ENCODE data around the gene FGF14. TPM values are rescaled to one million over a fixed set of nuclear protein-coding genes. Genes with fewer than 3 reads are reported as not detected.

Gene FGF14
- total RNA-seq, 2 donors from 2014 or later, result not detected

DNA sequence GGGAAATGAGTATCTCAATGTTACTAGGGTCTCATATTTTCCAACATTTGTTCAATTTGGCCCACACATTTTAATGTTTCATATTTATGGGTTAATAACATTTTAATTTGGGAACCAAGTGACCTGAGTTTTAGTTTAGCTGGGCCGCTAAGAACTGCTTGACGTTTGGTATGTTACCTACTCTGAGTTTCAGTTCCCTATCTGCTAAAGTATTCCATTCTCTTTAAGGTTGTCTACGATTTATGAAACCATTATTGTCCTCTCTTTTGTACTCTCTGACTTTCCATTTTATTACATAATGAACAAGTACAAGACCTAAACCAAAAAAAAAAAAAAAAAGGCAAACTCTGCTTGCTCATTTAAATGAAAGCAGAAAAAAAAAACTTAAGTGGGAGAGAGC, 89.9 kb downstream of the FGF14 start:
- H3K4me3 Mint-ChIP-seq, result no peak overlapping the region
- H3K36me3 Mint-ChIP-seq, result no peaks in the 10 kb centered on the region
- ATAC-seq (no peak), DNase-seq (ENCODE audit: low spot score) (no peak)
- H3K9me3 Mint-ChIP-seq, result no peaks in the 10 kb centered on the region
- H3K27ac Mint-ChIP-seq, result no peak overlapping the region
- peaks cover 0 to 5% of the 10 kb centered on the region in 2 donors for H3K27me3 Mint-ChIP-seq
- no peaks in the 10 kb centered on the region for H3K4me1 Mint-ChIP-seq (ENCODE audit: low read depth in 2 of 2)

DNA sequence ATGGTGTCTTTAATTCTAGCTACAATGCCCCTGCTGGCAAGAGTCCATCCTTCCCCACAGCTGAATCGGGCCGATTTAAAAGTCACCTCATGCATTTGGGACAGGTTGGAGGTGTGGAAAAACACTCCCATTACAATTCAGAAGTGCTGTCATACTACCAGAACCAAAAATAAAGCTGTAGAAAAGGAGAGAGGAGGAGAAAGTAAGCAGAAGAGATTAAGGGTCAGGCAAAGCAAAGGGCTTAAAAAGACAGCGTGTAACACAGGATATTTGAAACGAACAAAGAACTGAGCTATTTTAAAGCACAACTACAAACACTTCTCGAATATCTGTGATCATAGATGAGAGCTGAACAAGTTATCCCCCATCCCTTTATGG, 90.4 kb downstream of the FGF14 start:
- Mint-ChIP-seq H3K36me3 (no peaks in the 10 kb centered on the region), H3K9me3 (no peaks in the 10 kb centered on the region), H3K27me3 (peaks cover 0 to 5% of the 10 kb centered on the region in 2 donors), H3K4me3 (no peak overlapping the region), H3K4me1 (ENCODE audit: low read depth in 2 of 2) (no peaks in the 10 kb centered on the region), H3K27ac (no peak overlapping the region)
- ATAC-seq, result no peak
- no peak for DNase-seq (ENCODE audit: low spot score)

DNA sequence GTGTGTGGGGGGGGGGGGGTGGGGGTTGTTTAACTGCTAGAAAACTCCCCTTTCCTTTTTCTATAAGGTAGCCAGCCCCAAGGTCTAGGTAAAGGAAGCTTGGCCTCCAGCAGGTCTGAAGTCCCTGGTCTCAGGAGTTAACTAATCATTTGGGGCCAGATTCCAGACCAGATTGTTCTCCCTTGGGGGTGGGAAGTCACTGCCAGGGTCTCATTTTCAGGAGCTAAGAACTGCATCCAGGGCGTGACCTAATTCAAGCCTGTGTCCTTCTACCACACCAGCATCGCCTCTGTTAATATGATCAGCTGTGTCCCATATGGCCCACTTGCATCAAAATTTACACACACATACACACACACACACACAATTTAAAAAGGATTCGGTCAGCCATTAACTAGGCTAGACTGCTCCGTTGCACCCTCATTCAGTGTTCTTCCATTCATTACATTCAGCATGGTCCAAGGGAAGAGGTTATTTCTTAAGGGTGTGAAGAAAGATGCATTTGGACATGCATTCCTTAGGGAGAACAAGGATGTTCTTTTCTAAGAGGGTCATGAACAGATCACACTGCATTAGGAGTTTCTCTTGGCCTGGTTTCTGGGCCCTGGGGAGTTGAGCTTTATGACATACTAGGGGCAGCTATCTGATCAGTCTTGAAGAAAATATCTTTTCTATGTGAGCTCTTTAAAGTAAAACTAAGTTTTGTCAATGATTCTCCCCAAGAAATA, 91.0 kb downstream of the FGF14 start:
- H3K9me3 Mint-ChIP-seq, result no peaks in the 10 kb centered on the region
- no peak overlapping the region for H3K4me3 Mint-ChIP-seq
- H3K27ac Mint-ChIP-seq, result no peak overlapping the region
- DNase-seq (ENCODE audit: low spot score), result no peak
- H3K36me3 Mint-ChIP-seq, result no peaks in the 10 kb centered on the region
- peaks cover 0 to 10% of the 10 kb centered on the region in 2 donors for H3K27me3 Mint-ChIP-seq
- ATAC-seq, result no peak
- H3K4me1 Mint-ChIP-seq (ENCODE audit: low read depth in 2 of 2), result no peaks in the 10 kb centered on the region

DNA sequence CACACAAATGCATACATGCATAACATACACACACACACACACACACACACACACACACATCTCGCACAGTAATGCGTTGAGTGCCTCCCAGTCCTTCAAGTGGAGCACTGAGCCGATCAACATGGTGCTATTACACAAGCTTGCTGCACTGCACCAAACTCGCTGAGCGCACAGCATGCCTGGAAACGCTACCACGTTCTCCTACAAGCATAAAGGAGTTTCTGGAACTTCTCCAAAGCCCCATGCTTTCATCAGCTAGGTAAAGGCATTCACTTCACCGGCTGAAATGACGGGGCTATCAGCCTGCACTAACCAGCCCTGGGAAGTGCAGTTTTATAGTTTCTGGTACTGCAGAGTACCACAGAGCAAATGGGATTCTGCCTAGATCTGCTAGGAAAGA, 92.7 kb downstream of the FGF14 start:
- Mint-ChIP-seq H3K9me3 (no peaks in the 10 kb centered on the region), H3K36me3 (no peaks in the 10 kb centered on the region), H3K4me1 (ENCODE audit: low read depth in 2 of 2) (no peaks in the 10 kb centered on the region), H3K27me3 (peaks cover 0 to 11% of the 10 kb centered on the region in 2 donors), H3K27ac (no peak overlapping the region), H3K4me3 (no peak overlapping the region)
- no peak for ATAC-seq
- no peak for DNase-seq (ENCODE audit: low spot score)

DNA sequence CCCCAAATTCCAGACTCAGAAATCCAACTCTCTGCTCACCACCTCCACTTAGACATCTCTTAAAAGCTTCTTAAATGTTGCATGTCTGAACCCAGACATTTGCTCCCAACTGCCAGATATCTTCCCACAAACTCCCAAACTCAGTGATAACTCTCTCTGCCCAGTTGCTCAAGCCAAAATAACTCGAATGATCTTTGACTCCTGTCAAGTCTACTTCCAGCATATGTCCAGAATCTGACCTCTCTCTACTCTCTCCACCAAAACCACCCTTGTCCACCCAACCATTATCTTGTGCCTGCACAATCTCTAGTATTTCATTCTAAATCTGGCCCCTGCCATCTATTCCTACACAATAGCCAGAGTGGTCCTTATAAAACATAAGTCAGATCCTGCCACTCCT, 99.3 kb downstream of the FGF14 start:
- H3K27ac Mint-ChIP-seq, result no peak overlapping the region

DNA sequence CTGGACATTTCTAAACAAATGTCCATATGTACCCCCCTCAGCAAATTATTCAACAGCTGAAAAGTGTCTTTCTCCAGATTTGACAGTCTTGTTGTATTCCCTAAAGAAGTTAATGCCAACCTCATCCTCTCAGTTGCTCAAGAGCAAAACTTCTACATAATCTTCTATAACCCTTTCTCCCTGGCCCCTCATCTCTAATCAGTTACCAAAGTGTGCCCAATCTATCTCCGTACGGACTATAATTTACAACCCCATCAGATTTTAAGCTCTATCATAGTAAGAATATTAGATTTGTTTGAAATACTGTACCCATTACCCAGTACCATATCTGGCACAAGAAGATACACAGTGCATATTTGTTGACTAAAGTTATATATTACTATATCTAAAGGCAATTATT, 101.5 kb downstream of the FGF14 start:
- Mint-ChIP-seq H3K9me3 (no peaks in the 10 kb centered on the region), H3K27ac (no peak overlapping the region), H3K4me1 (ENCODE audit: low read depth in 2 of 2) (no peaks in the 10 kb centered on the region), H3K4me3 (no peak overlapping the region), H3K27me3 (no peaks in the 10 kb centered on the region), H3K36me3 (no peaks in the 10 kb centered on the region)
- ATAC-seq, result no peak
- DNase-seq (ENCODE audit: low spot score), result no peak

More for the DNA sequence above, 99.3 kb downstream of the FGF14 start:
- Mint-ChIP-seq H3K4me3 (no peak overlapping the region), H3K4me1 (ENCODE audit: low read depth in 2 of 2) (no peaks in the 10 kb centered on the region), H3K27me3 (peaks cover 0 to 6% of the 10 kb centered on the region in 2 donors), H3K9me3 (no peaks in the 10 kb centered on the region), H3K36me3 (no peaks in the 10 kb centered on the region)
- ATAC-seq, result no peak
- DNase-seq (ENCODE audit: low spot score), result no peak

DNA sequence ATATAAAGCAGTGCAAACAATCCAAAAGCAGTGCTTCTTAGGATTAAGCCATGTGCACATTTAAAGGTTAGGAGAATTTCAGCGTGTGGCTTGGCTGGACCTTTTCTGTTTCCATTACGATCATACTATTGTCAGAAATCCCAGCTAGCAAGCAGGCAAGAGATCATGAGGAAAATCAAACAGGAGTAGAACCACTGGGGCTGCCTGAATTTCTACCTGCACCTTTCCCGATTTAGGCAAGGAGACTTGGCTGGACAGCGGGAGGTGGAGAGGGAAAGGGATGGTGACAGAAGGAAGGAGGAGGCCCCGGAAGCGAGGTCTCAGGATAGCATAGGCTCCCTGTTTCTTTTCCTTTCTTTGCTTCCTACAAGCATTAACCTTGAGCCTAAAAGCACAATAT, 102.5 kb downstream of the FGF14 start:
- no peaks in the 10 kb centered on the region for H3K9me3 Mint-ChIP-seq
- H3K27me3 Mint-ChIP-seq, result no peaks in the 10 kb centered on the region
- no peaks in the 10 kb centered on the region for H3K36me3 Mint-ChIP-seq
- no peak overlapping the region for H3K4me3 Mint-ChIP-seq
- DNase-seq (ENCODE audit: low spot score), result no peak
- H3K27ac Mint-ChIP-seq, result no peak overlapping the region
- no peaks in the 10 kb centered on the region for H3K4me1 Mint-ChIP-seq (ENCODE audit: low read depth in 2 of 2)
- ATAC-seq, result no peak

DNA sequence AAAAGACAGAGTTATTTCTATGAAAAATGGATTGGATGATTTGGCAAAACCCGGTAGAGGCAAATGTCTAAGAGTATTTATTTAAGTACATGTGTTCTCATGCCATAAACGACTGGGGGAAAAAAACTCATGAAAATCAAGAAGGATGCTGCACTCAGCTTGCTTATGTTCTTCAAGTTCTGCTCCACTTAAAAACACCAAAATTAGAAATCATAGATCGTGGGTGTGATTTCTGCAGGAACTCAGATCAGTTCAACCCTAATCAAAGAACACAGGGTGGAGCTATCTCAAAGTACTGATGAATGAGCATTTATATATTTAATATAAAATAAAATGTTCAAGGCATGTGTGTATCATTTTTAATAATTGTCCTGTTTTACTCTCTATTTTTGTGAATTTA, 103.8 kb downstream of the FGF14 start:
- H3K4me1 Mint-ChIP-seq (ENCODE audit: low read depth in 2 of 2), result no peaks in the 10 kb centered on the region
- H3K27me3 Mint-ChIP-seq, result no peaks in the 10 kb centered on the region
- no peak for ATAC-seq
- H3K9me3 Mint-ChIP-seq, result no peaks in the 10 kb centered on the region
- no peak overlapping the region for H3K4me3 Mint-ChIP-seq
- no peak overlapping the region for H3K27ac Mint-ChIP-seq
- DNase-seq (ENCODE audit: low spot score), result no peak
- no peaks in the 10 kb centered on the region for H3K36me3 Mint-ChIP-seq

DNA sequence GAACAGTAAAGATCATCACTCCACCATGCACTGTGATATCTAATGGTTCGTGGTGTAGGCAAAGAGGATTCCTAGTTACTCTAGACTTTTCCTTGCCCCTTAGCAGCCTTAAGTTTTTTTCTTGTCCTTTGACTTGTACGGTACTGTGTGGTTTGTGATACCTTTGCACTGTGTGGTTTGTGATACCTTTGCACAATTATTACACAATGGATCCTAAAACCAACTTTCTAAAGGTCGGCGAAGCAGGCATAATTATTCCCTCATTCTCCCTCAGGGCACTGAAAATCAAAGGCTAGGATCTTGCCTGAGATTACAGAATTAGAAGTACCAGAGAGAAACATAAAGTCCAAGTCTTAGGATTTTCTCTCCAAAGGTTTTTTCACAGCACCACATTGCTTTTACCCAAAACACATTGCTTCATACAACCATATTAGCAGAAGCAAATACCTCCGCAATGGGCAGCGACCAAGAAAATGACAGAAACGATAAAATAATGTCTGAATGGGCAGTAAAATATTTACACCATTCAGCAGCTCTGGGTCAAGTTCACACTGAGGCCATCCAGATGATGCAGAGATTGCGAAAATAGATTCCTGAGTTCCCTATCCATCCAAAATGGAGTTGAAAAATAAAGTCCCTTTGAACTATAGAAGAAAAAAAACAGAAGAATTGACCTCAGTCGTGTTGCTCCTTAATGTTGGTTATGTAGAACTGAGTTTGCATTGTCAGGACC, 106.4 kb downstream of the FGF14 start:
- ATAC-seq (no peak), DNase-seq (ENCODE audit: low spot score) (no peak)
- Mint-ChIP-seq H3K4me3 (no peak overlapping the region), H3K9me3 (no peaks in the 10 kb centered on the region), H3K36me3 (no peaks in the 10 kb centered on the region), H3K27ac (no peak overlapping the region), H3K27me3 (no peaks in the 10 kb centered on the region), H3K4me1 (ENCODE audit: low read depth in 2 of 2) (no peaks in the 10 kb centered on the region)

DNA sequence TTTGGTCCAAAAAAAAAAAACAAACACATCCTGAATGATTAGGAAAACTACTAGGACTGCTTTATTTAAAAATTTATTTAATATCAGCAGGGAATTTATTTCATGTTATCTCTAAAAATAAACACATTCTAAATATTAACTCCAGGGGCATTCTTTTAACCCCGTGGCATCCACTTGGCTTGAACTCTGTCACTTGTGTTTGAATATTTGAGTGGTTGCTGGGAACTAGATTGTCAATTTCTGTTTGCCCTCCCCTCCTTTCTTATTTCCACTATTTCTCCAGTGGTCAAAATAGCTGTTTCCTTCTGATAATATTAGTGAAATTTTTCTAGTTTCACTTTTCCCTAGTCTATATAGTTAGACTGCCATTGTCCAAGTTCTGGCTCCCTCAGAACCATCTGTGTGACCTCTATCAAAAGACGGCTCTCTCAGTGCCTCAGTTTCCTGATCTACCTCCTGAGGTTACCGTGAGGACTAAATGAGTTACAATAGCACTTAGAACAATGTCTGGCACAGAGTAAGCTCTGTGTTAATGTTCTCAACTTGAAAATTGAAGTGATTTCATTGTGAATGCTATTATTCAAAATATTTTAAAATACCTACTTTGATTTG, 107.3 kb downstream of the FGF14 start:
- no peak overlapping the region for H3K4me3 Mint-ChIP-seq
- H3K4me1 Mint-ChIP-seq (ENCODE audit: low read depth in 2 of 2), result no peaks in the 10 kb centered on the region
- no peaks in the 10 kb centered on the region for H3K36me3 Mint-ChIP-seq
- H3K9me3 Mint-ChIP-seq, result no peaks in the 10 kb centered on the region
- DNase-seq (ENCODE audit: low spot score) (no peak), ATAC-seq (no peak)
- no peaks in the 10 kb centered on the region for H3K27me3 Mint-ChIP-seq
- H3K27ac Mint-ChIP-seq, result no peak overlapping the region

DNA sequence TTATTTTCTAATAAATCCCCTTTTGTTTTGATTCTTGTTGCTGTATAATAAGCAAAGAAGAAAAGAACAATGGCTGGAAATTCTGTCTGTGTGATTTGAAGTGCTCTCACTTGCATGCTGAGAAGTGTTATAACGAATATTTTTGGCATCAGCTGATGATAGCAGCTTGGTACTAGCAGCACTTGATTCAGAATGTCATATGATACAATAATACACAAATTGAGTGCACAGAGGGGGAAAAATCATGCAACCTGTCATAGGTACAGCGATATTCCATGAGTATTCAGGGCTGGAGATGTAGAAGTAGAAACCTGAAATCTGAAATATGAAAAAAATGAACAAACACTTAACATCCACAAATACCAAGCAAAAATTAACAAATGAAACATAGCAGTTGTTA, 108.1 kb downstream of the FGF14 start:
- H3K4me3 Mint-ChIP-seq, result no peak overlapping the region
- no peaks in the 10 kb centered on the region for H3K4me1 Mint-ChIP-seq (ENCODE audit: low read depth in 2 of 2)
- H3K9me3 Mint-ChIP-seq, result no peaks in the 10 kb centered on the region
- ATAC-seq (no peak), DNase-seq (ENCODE audit: low spot score) (no peak)
- H3K27ac Mint-ChIP-seq, result no peak overlapping the region
- H3K27me3 Mint-ChIP-seq, result no peaks in the 10 kb centered on the region
- H3K36me3 Mint-ChIP-seq, result no peaks in the 10 kb centered on the region

DNA sequence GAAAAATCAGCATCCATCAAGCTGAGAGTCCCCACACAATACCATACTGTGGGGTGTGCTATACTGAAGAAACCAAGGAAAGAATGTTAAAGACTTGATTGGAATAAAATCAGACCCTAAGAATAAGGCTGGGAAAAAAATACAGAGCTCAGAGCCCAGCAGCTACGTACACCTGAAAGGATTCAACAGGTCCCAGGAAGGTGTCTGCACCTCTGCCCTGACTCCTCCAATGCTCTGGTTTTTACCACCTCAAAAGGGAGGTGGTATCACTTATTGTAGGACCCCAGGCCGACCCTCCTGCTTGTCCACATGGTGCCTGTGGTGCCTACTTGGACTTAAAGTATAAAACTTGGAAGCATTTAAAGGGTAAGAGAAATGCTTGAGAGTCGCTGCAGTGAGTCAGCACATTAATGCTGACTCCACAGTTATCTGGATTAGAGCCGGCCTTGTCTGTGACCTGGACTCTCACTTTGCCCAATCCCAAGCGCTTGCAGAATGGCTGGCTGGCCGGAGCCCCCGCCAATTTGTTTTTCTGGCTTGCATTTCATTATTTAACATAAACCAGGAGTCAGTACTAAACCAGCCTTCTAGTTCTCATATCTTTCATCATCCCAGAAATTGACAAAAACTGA, 110.1 kb downstream of the FGF14 start:
- no peaks in the 10 kb centered on the region for H3K36me3 Mint-ChIP-seq
- no peak for ATAC-seq
- H3K4me1 Mint-ChIP-seq (ENCODE audit: low read depth in 2 of 2), result no peaks in the 10 kb centered on the region
- H3K27ac Mint-ChIP-seq, result no peak overlapping the region
- no peak overlapping the region for H3K4me3 Mint-ChIP-seq
- no peaks in the 10 kb centered on the region for H3K27me3 Mint-ChIP-seq
- no peak for DNase-seq (ENCODE audit: low spot score)
- H3K9me3 Mint-ChIP-seq, result no peaks in the 10 kb centered on the region

DNA sequence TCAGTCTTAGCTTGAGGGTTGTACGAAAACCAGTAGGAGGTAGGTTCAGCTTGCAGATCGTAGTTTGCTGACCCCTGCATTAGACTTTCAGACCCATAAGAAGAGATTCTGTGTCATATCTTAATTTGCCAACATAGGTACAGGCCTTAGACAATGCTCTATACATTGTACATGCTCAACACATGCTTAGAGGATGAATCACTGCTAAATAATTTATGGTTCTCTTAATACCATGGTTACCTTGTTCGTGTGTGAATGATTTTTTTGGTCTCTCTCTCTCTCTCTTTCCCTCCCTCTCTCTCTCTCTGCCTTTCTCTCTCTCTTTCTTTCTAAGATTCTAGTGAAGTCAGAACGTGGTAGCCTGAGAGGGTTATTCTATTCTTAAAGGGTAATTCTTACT, 112.2 kb downstream of the FGF14 start:
- ATAC-seq (no peak), DNase-seq (ENCODE audit: low spot score) (no peak)
- Mint-ChIP-seq H3K27me3 (no peaks in the 10 kb centered on the region), H3K9me3 (no peaks in the 10 kb centered on the region), H3K36me3 (no peaks in the 10 kb centered on the region), H3K27ac (no peak overlapping the region), H3K4me1 (ENCODE audit: low read depth in 2 of 2) (no peaks in the 10 kb centered on the region), H3K4me3 (no peak overlapping the region)

DNA sequence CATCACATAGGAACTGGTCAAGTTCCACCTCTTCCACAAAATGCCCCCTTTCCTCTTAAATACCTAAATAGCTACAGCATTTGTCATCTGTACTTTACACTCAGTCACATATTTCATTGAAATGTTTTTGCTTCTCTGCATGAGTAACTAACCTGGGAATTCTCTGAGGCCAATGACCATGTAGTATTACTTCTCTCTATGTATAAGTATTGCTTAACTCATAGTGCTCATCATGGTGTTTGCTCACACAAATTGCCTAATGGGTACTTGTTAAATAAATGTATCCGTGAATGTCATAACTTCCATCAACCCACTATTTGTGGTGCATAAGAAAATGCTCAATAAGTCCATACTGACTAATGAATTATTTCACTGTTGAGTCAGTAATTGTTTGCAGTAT, 115.5 kb downstream of the FGF14 start:
- H3K27me3 Mint-ChIP-seq, result no peaks in the 10 kb centered on the region
- no peaks in the 10 kb centered on the region for H3K9me3 Mint-ChIP-seq
- ATAC-seq (no peak), DNase-seq (ENCODE audit: low spot score) (no peak)
- H3K36me3 Mint-ChIP-seq, result no peaks in the 10 kb centered on the region
- H3K27ac Mint-ChIP-seq, result no peak overlapping the region
- no peaks in the 10 kb centered on the region for H3K4me1 Mint-ChIP-seq (ENCODE audit: low read depth in 2 of 2)
- no peak overlapping the region for H3K4me3 Mint-ChIP-seq

All from natural killer cell treated with Interleukin-12 subunit alpha and Interleukin-12 subunit beta and Interleukin-15 and Interleukin-18, amount 100 ng/mL, for 72 hours (primary cell).